Femur (tissue), 1 donor: ENCODE measurements around the gene DGKH.
"Not testable (repeated sequence)": the region's sequence is repeated elsewhere in the genome, so short reads cannot be mapped to it uniquely, and the experiment has no call there.

Source experiments
- DNase-seq: peaks from one replicate; pipeline ENCODE4 v3.0.0-alpha.2; 2017

DGKH gene

DNA sequence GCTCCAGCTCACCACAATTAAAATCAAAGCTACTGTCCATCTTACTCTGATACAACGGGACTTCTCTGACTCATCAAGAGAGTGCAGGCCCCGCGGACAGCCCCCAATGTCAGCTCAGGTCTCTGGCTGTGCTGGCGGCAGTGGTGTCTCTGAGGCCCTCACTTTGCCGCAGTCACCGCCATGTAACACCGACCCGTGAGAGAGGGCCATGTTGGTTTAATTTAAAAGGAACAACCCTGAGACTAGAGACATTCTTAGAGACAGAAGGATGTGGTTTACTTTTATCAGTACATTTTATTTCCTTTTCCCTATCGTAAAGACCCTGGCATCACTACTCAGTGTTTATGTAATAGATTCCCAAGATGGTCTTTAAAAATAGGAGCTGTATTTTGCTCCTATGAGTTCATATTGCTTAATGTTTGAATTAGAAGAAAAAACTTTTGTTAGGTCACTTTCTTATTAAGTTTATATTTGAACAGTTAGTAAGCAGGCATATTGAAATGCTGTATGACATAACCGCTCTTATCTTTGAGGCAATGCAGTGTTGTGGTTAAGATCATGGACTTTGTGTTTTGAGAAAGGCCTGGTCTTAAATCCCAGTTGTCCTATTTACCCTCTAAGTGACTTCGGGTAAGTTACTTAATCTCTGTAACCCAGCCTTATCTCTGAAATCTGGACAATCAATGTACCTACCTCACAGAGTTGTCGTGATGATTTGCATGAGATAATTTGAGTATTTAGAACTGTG lies 23.4 kb downstream of the DGKH start:
- DNase-seq = no peak

DNA sequence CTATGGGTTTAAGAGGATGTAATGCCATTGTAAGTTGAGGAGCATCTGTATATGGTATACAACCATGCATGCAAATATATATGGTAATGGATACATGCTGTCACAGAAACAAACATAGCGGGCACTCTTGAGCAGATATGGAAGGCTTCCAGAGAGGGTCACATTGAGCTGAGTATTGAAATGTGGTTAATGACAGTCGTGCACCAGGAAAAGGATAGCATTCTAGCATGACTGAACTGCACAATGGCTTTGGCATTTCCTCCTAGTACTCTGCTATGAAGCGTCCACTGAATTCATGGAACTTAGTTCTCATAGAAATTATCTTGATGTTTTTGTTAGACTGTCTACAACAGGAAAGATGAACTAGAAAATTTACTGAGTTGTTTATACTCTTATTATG lies 25.2 kb downstream of the DGKH start:
- no peak for DNase-seq

DNA sequence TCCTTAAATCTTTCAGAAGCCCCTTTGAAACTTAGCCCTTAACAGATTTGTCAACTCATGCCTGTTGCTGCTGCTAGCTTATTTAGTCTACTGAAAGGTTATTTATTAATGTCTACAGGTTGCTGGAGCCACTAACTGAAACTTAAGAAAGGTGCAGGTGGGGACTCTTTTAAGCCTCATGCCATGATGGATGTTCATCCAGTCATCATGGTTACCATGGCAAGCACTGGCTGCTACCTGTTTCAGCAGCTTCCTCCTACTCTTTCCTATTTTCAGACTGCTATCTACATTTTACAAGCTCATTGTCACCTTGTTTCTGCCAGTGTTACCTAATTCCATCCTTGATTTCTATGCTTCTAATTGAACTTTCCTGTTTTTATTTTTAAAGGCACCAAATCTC lies 27.1 kb downstream of the DGKH start:
- no peak for DNase-seq

DNA sequence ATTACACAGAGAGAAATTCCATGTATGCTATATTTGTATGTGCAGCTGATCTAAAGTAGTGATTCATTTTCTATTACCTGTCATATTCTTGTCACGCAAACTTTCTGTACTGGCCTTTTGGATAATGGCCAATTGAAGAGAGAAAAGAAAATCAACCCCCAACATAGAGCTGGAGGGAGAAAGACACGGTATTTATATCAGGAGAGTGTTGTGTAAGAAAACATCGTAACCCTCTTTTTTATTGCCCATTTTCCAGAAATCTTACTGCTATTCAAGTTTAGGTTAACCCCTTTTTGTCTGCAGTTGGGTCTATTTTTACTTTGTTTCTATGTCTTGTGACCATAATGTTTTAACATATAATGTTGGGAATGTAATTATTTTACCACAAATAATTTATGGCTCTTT lies 27.9 kb downstream of the DGKH start:
- no peak for DNase-seq

DNA sequence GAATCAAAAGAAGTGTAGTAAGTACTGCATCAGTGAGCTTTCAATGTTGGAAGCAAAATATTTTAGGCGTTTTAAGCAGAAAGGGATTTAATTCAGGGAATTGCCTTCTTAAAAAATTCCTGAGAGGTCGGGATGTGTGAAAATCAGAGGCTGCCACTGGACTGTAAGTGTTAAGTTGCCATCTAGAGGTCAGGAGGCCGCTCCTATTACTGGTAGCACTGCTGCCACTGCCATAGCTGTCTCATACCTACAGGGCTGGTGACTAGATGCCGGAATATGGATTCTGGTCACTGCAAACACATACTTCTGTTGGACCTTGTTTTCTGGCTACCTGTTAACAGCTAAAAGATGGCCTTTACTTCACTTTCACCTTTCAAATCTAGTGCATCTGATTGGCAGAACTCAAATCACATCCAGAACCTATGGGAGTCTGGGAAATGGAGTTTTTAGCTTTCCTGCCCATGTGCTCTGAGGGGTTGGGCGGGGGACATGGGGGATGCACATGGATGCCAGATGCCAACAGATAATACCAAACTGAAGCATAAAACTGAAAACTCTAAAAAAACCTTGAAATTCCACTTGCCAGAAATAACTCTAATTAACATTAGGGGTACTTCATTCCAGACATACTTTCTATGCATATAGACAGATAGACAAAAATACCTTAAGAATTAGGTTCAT lies 29.8 kb downstream of the DGKH start:
- no peak for DNase-seq

DNA sequence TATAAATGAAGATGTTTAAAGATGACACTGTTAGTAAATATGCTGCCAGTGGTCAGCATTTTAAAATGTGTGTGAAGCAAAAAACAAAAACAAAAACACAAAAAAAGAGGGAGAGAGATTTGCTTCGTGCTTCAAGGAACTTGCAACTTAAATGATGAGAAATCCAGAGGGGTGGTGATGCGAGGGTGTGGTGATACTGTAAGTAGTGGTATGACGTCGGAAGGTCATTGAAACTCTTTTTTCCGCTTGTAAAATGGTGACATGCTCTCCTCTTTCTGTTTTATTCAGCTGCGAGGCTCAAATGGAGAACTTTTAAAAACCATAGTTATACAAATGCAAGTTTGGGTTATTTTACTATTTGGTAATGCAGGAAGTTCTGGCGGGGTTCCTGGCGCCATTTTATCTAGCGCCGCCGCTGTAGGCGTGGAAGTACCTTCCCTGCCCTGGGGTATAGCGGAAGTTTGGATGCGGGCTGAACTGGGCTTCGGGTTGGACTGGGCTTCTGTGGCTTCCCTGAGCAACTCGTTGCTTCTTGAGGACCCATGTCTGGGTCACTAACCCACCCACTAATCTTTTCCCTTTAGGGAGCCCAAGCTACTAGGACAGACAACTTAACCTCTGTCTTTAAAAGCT lies 34.8 kb downstream of the DGKH start:
- DNase-seq = no peak

DNA sequence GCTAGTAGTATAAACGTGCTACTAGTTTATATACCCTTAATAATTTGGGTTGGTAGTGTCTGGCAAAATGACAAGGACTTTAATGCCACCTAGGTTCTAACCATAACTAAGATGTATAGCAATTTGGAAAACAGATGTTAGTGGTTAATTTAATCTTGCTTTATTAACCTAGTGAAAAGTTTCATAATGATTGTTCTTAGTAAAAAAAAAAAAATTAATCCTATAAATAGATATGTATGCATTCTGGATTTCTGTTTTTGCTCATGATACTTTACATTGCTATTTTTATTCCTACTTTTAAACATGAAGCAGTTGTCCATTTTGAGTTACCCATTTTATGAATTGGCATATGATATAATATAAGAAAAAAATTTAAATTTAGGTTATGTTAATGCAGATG lies 36.3 kb downstream of the DGKH start:
- no peak for DNase-seq

DNA sequence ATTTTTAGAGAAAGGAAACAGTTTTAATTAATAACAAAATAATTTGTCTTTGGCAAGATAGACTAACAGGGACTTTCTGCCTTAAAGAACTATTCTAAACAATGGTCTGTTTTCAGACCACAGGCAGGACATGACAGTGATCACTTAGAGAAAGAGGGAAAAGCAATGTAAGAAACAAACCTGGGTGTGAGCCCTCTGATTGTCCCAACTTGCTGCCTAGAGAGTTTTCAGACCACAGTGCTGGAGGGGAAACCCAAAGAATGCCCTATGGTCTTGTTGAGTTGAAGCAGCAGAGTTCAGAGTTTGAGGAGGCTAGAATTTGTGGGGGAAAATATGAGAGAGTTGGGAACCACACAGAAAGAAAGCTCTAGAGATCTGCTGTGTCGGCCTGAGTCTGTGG lies 38.1 kb downstream of the DGKH start:
- DNase-seq = no peak

DNA sequence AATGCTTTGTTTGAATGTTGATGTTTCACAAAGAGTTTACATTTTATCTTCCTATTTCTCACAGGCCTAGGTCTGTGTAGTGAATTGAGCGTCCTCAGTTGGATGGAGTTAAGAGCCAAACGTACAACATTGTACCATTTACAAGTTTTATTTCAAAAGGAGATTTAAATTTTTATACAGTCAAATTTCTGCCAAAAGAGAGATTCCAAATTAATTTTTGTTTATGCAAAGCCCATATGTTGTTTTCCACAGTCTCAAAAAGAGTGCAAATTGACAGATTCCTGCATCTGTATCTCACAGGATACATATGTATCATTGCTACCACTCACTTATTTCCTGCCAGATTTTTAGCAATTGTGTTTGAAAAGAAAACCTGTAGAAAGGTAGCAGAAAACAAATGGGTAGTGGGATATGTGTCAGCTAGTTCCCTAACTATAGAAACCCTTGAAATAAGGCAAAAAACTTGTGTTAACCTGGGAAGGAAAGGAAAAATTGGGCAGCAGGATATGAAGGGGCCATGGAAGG lies 46.1 kb downstream of the DGKH start:
- no peak for DNase-seq

DNA sequence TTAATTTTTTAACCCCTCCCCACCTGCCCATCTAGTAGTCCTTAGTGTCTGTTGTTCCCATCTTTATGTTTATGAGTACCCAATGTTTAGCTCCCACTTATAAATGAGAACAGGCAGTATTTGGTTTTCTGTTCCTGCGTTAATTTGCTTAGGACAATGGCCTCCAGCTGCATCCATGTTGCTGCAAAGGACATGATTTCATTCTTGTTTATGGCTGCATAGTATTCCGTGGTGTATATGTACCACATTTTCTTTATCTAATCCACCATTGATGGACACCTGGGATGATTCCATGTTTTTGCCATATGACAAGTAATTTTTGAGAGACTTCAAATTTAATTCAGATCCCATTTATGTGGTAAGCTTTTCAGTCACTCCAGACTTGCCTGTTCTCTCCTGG lies 47.8 kb downstream of the DGKH start:
- not testable (repeated sequence) for DNase-seq

DNA sequence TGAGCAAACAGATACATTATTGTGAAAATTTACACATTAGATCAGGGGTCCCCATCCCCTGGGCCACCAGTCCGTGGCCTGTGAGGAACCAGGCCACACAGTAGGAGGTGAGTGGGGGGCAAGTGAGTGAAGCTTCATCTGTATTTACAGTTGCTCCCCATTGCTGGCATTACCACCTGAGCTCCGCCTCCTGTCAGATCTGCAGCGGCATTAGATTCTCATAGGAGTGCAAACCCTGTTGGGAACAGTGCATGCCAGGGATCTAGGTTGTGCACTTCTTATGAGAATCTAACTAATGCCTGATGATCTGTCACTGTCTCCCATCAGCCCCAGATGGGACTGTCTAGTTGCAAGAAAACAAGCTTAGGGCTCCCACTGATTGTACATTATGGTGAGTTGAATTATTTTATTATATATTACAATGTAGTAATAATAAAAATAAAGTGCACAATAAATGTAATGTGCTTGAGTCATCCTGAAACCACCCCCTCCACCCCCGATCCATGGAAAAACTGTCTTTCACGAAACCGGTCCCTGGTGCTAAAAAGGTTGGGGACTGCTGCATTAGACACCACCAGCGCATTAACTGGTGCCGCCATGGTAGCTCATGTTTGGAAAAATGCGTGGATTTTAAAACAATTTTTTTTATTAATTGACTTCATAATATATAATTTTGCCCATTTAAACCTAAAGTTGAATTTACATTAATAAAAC lies 51.7 kb downstream of the DGKH start:
- DNase-seq = no peak

DNA sequence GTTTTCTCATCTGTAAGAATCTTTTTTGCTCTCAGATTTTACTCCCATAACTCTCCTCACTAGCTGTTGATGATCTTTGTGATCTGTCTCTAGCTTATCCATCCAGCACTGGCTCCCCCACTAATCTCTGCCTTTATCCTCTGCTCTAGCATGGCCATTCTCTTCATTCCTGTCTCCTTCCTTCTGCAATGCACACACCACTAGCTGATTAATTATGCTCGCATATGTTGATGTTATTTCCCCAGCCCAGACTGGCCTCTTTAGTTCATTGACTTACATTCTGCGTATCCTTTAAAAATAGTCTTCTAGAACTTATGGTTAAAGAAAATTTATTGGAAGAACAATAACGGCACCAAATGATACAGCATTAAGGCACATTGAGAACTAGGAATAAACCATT lies 52.5 kb downstream of the DGKH start:
- no peak for DNase-seq

DNA sequence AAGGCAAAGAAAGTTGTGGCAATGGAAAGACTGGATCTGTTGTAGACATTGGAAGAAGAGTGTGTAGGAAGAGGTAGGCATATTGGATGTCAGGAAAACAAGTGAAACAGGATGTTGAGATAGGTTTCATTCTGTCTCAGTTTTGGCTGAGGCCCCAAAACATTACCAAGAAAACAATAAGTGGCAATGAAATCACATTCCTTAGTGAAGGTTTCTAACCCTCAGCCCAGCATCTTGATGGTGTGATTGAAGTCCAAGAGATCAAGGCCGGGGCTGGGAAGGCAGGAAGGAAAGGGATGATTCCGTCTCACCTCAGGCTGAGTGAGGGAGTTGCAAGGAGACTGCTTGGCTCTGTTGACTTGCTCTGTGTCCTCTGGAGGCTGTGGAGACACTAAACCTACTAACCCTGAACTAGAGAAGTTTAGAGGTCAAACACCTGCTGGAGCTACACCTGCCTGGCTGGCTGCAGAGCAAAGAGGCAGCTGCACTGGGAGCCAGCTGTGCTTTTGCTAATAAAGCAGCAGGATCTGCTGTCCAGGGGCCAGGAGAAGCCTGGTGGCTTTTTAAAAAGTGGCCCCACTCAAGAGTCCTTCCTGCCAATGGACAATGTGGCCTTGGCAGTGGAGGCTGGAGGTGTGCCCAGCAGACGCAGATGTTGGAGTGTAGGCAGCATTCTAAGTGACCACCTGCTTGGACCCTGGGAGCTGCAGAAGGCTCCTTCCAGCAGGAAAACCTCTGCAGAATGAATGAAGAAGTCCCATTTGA lies 53.6 kb downstream of the DGKH start:
- DNase-seq = no peak

DNA sequence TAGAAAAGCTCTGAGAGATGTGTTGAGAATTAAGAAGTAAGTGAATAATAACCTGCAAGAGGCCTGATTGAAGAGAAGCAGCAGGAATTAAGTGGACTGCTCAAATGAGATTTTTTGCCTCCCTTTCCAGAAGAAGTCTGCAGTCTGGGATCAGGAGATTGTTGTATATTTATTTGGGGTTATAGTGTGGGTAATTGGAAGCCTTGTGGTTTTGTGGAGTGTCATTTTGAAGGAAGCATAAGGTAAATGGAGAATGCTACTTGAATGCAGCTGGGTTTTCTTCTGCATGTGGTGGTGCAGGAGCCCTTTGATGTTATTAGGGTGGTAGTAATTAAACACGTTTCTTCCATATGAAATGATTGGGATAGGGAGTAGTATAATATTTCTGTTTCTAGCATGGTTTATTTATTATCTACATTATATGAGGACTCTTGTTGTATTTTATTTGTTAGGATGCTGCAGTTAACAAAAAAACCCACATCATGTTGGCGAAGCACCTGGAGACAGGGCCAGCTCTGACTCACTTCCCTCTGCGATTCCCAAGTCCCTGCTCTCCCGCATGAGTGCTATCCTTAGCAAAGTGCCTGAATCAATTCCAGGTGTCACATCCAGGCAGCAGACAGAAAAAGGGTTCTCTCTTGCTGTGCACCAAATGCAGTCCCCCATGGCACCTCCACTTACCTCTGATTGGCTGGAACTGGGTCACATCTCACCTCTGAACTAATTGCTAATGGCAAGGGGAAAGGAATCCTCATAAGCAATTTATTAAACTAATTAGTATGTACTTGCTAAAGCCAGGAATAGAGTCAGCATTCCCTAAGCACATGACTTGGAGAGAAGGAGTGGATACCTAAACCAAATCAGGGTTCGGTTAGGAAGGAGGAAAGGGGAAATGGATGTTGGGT lies 54.8 kb downstream of the DGKH start:
- DNase-seq = no peak

DNA sequence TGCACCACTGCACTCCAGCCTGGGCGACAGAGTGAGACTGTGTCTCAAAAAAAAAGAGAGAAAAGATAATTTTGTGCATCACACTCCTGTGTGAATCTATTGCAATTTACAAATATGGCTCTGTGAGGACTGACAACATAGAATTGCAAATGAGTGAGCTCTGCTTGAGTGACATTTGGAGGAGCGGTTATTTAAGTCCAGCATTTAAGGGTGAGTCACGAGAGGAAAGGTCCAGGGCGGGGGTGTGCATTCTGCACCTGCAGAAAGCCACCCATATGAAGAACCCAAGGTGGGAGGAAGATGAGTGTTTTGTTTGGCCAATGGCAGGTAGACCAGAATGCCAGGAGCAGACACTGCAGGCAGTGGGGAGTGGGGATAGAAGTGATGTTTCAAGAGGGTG lies 58.5 kb downstream of the DGKH start:
- no peak for DNase-seq

DNA sequence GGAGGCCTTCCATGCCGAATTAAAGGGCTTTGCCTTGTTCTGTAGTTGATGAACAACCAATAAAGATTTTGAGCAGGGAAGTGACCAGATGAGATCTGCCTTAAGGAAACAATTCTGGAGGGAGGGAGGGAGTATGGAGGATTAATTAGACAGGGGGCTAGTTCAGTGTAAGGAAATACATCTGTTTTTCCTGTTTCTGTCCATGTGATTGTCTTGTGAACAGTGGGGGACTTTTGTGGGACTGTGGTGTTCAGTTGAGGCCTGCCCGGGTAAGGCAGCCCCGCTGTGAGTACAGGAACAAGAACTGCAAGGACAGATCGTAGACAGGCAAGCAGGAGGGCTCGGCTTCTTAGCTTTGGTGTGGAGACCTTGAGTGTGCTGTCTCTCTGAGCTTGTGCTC lies 59.0 kb downstream of the DGKH start:
- DNase-seq = no peak

DNA sequence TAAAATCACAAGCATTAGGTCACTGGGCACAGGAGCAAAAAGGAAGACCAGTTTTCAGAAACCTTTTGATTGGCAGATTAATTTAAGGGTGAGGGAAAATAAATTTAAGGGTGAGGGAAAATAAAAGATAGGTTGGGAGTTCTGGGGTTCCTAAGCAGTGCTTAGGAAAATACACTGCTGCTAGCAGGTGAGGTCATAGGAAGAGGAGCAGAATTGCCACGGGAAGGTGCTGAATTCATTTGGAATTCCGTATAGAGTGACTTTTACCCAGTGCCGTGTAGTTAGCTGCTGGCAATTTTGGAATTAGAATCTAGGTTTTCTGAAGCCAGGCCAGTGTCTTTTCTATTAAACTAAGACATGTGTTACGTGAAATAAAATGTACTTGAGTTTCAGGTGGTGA lies 59.8 kb downstream of the DGKH start:
- no peak for DNase-seq

DNA sequence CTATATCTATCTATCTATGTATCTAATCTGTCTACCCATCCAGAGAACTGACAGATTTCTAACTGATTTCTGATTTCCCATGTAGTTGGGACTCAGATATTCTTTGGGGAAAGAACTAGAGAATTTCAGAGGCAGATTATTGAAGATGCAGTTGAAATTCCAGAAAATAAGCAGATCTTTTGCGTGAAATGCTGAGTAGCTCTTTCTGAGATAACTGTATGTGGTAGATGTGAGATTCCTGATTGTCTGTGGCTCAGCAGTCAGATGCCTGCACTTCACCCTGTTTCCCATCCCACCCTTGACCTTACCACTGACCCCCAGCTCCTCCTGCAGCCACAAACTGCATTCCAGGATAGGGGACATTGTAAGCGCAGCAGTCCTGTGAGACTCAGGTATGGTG lies 61.5 kb downstream of the DGKH start:
- no peak for DNase-seq

DNA sequence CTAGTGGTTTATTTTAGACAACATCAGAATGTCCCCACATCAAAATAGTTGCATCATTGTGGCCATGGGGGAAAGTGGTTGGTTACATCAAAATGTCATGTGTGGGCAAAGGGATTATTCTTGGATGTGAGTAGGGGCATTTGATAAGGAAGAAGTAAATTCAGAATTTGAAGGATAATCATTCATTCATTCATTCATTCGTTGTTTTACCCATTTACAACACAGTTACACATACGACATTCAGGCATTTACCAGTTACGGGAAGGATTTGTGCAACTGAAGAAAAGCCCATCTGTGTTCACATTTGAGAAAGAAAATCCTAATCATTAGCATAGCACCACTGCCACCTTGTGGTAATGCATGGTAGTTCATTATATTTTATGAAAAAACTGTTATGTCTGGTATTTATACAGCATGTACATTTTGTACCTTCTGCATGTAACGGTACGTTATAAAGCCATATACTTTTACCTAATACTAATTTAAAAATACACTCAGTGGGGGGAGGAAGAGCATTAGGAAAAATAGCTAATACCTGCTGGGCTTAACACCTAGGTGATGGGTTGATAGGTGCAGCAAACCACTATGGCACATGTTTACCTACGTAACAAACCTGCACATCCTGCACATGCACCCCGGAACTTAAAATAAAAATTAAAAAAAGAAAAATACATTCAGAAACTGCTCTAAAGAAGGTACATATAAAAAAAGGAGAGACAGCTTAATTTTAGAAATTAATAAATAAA lies 62.1 kb downstream of the DGKH start:
- DNase-seq = no peak

DNA sequence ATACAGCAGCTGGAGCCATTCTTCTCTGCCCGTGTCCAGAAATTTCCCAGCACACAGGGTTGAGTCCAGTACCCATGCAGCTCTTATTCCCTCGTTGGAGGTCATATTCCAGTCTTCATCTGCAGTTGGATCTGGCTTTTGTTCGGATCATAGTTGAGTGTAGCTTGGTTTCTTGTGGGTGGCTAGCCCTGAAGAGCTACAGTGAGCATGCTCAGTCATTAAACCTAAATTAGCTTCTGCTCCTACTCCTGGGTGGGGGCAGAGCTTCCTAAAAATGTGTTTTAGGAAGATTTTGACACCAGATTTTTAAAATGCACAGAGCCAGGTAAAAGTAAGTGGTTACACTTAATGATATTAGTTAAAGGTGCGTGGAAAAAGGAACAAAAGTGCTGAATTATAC lies 64.4 kb downstream of the DGKH start:
- DNase-seq = no peak

DNA sequence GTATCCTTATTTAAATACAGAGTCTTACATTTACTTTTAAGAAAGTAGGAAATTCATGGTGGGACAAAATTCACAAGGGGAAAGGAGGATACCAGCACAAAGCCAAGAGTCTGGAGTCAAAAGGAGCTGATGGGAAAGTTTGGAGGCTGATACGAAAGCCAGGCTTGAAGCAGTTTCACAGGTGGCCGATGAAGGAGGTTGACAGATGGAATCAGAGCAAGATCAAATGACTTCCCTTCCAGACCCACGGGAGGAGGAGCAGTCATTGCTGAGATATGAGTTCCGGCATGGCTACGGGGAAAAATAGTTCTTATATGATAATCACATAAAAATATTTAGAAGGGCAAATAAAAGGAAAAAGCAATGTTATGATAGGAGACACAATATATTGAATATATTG lies 65.0 kb downstream of the DGKH start:
- no peak for DNase-seq
